ENCODE measurements around the gene SH3BP2.

Gene SH3BP2

GRCh38 chr4:2834001-2834921 is 41.4 kb downstream of the SH3BP2 start:
- no peak for DNase-seq

DNA sequence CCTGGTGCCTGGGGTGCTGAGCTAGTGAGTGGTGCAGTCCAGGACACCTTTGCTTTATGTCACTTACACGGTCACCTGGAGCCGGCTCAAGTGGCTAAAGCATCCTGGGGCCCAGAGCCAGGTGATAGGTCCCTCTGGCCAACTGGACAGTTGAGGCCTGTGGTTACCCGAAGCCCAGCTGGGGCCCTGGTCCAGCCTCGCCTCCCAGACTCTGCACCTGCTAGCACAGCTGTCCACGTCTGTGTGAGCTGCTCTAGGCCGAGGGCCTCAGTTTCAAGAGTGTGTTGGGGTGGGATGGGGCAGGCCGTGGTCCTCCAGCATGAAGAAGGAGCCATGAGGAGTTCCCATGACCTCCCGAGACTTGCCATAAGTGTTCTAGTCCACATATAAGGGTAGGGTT is 43.1 kb downstream of the SH3BP2 start:
- DNase-seq: peak; percentile 1

- peak; percentile 0 for DNase-seq
Measured at GRCh38 chr4:2836391-2836859, 43.5 kb downstream of the SH3BP2 start.

- peak; percentile 1 for DNase-seq
Measured at GRCh38 chr4:2837110-2837903, 44.4 kb downstream of the SH3BP2 start.

- peak; percentile 69 for DNase-seq
Measured at GRCh38 chr4:2837904-2838496, 45.1 kb downstream of the SH3BP2 start.

GRCh38 chr4:2839060-2839459 is 46.2 kb downstream of the SH3BP2 start:
- no peak for DNase-seq

GRCh38 chr4:2842687-2843262 is 49.9 kb downstream of the SH3BP2 start:
- peak; percentile 1 for DNase-seq

GRCh38 chr4:2843263-2843940 is 50.5 kb downstream of the SH3BP2 start, which contains the start of gene ADD1:
TSS of gene ADD1 (plus strand) at chr4:2843844. CDS start at chr4:2875916, 32,072 bp downstream.
- peak; percentile 96 for DNase-seq

DNA sequence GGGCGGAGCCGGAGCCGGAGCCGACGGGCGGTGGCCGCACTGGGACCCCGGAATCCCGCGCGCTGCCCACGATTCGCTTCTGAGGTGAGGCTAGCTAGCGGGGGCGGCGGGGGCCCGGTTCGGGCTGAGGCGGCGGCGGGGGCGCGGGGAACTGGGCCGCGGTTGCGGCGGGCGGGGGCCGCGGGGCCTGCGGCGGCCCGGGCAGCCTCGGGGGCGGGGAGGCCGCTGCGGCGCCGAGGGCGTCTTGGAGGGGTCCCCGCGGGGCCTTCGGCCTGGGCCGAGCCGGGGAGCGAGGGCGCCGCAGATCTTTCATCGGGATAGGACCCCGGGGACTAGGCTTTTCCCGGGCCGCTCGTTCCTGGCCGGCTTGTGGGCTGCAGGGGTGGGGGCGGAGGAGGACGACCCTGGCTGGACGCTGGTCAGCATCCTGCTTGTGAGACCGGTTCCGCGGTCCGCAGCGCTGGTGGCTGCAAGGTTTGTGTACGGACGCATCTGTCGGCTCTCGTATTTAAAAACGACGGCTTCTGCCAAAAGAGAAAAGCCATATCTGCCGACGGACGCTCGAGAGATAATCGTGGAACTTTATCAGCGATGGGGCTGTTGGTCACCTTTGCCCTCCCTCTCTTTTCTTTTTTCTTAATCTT is 51.2 kb downstream of the SH3BP2 start:
- no peak for DNase-seq

- no peak for DNase-seq
Measured at GRCh38 chr4:2846172-2846571, 53.3 kb downstream of the SH3BP2 start.

- no peak for DNase-seq
Measured at GRCh38 chr4:2847302-2847871, 54.5 kb downstream of the SH3BP2 start.

DNA sequence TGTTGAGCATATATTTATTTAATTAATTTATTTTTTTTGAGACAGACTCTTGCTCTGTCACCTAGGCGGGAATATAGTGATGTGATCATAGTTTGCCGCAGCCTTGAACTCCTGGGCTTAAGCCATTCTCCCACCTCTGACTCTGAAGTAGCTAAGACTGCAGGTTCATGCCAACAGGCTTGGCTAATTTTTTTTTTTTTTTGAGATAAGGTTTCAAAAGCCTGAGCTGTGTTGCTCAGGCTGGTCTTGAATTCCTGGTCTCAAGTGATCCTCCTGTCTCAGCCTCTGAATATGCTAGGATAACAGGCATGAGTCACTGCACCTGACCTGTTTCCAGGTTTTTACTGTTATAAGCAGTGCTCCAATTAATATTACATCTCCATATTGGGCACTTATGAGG is 55.6 kb downstream of the SH3BP2 start:
- DNase-seq: no peak

- no peak for DNase-seq
Measured at GRCh38 chr4:2849267-2850152, 56.6 kb downstream of the SH3BP2 start.

- DNase-seq: no peak
Measured at GRCh38 chr4:2850966-2851798, 58.3 kb downstream of the SH3BP2 start.

DNA sequence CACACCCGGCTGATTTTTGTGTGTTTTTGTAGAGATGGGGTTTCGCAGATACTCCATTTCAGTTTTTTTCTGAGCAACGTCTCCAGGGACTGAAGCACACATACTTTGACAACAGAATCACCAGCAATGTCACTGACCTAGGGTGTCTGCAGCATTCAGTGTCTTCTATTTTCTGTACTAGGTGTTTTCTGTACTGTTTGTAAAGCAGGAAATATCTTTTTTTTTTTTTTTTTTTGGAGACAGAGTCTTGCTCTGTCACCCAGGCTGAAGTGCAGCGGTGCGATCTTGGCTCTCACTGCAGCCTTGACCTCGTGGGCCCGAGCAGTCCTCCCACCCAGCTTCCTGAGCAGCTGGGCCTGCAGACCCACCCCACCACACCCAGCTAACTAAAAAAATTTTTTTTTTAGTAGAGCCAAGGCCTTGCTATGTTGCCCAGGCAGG is 59.6 kb downstream of the SH3BP2 start:
- no peak for DNase-seq

- DNase-seq: no peak
Measured at GRCh38 chr4:2855584-2855983, 62.7 kb downstream of the SH3BP2 start.

GRCh38 chr4:2856266-2856665 is 63.4 kb downstream of the SH3BP2 start:
- no peak for DNase-seq

DNA sequence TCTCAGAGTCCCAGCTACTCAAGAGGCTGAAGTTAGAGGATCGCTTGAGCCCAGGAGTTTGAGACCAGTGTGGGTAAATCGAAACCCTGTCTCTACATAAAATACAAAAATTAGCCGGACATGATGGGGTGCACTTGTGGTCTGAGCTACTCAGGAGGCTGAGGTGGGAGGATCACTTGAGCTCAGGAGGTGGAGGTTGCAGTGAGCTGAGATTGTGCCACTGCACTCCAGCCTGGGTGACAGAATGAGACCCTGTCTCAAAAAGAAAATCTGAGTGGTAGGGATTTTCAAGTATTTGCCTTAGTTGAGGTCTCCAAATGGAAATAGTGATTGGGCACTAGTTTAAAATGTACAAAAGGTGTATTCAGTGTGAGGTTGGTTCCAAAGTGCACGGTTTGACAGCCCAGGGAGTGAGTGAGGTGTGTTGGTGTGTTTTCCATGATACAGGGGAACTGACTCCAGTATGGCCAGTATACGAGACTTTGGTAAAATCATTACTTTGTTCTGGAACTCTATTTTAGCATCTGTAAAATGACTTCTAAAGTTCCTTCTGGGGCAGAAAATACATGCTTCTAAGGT is 64.6 kb downstream of the SH3BP2 start:
- DNase-seq: no peak
